Testis (tissue), 2 donors: ENCODE data around the gene CDC27.

ENCODE experiments used
- CTCF ChIP-seq, 3 experiments: fragments of 450-650 bp in 2 of 3; fragments of 200-600 bp in 1 of 3; sonication (generic) in 1 of 3; IDR thresholded peaks; one replicate each; pipeline ENCODE4 v1.5.1; 2016 to 2019; ENCODE audit warnings: antibody characterized with exemption in 3 of 3, mild to moderate bottlenecking in 2 of 3, moderate library complexity in 1 of 3
- POLR2A ChIP-seq: fragments of 450-650 bp; IDR thresholded peaks from one replicate; pipeline ENCODE4 v1.6.1; 2017; ENCODE audit warnings: antibody characterized with exemption, mild to moderate bottlenecking, moderate library complexity

- TF ChIP-seq CTCF (IDR thresholded peaks at IDR 0.05) (no peak), POLR2A (no peak)
Measured at GRCh38 chr17:47208744-47209488, 19.8 kb upstream of the CDC27 start, which contains the start of gene MYL4.
